Measurements from ENCODE around the gene FOXP1. TPM values are rescaled to one million over a fixed set of nuclear protein-coding genes. Genes with fewer than 3 reads are reported as not detected.
A peak's percentile ranks its signal among the peaks of the same experiment; 100 is the strongest.

Gene FOXP1
- total RNA-seq, 1 donor, result 195 TPM

DNA sequence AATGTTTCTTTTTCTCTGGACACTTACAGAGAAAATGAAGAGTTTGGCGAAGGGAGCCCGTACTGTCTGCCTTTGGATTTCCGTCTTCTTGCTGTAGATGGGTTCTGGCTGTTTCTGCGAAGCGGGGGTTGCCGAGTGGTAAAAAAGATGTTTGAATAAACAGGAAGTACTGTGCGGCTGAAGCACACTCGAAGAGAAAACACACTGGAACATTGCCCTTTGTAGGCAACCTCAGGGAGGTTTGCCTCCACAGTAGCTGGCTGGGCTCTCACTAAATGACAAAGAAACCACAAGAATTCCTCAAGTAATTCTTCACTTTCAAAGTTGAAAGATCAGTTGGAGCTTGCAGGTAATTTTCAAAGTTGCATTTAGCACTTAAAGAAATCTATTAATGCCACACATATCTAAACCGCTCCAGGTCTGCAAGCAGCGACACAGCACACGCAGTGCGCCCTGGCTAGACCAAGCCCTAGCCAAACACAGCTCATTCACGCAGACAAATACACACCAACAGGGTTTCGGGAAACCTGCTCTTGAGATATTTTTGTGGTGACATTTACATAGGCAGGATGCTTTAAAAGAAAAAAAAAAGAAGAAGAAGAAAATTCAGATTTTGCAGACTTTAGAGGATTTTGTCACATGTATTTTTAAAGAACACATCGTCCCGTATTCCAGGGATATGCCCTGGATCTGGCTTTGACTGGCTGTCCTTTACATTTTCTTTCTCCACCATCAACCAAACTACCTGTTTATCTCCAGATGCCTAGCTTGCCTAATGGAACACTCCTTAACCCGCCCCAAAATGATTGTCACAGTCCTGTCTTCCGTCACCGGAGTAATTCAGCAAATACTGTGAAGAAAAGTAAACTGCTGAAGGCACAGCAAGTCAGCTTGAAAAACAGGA, 452.8 kb downstream of the FOXP1 start:
- Histone ChIP-seq H3K79me2 (ENCODE audit: insufficient read depth, low read length) (peaks cover 58% of the 10 kb centered on the region), H3K4me1 (ENCODE audit: insufficient read depth, low read length) (peaks cover 30% of the 10 kb centered on the region), H3K27ac (ENCODE audit: low read depth, low read length) (peak overlapping the region; percentile 99), H3K36me3 (ENCODE audit: insufficient read depth, low read length) (no peaks in the 10 kb centered on the region), H4K20me1 (ENCODE audit: insufficient read depth, low read length) (no peaks in the 10 kb centered on the region), H2AFZ (ENCODE audit: low read length) (no peak overlapping the region), H3K4me3 (ENCODE audit: insufficient read depth, low read length) (peak overlapping the region; percentile 78), H3K9me3 (ENCODE audit: low read depth, low read length) (no peaks in the 10 kb centered on the region), H3K4me2 (ENCODE audit: insufficient read depth, low read length) (peak overlapping the region; percentile 98), H3K27me3 (ENCODE audit: insufficient read depth, low read length) (no peaks in the 10 kb centered on the region)
- TF ChIP-seq, protein P1, sequence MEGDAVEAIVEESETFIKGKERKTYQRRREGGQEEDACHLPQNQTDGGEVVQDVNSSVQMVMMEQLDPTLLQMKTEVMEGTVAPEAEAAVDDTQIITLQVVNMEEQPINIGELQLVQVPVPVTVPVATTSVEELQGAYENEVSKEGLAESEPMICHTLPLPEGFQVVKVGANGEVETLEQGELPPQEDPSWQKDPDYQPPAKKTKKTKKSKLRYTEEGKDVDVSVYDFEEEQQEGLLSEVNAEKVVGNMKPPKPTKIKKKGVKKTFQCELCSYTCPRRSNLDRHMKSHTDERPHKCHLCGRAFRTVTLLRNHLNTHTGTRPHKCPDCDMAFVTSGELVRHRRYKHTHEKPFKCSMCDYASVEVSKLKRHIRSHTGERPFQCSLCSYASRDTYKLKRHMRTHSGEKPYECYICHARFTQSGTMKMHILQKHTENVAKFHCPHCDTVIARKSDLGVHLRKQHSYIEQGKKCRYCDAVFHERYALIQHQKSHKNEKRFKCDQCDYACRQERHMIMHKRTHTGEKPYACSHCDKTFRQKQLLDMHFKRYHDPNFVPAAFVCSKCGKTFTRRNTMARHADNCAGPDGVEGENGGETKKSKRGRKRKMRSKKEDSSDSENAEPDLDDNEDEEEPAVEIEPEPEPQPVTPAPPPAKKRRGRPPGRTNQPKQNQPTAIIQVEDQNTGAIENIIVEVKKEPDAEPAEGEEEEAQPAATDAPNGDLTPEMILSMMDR (IDR thresholded peaks at IDR 0.05; ENCODE audit: extremely low read depth, low read depth, low read length), result no peak
- DNase-seq (ENCODE audit: insufficient read length, low spot score, missing footprints), result peak; percentile 52

DNA sequence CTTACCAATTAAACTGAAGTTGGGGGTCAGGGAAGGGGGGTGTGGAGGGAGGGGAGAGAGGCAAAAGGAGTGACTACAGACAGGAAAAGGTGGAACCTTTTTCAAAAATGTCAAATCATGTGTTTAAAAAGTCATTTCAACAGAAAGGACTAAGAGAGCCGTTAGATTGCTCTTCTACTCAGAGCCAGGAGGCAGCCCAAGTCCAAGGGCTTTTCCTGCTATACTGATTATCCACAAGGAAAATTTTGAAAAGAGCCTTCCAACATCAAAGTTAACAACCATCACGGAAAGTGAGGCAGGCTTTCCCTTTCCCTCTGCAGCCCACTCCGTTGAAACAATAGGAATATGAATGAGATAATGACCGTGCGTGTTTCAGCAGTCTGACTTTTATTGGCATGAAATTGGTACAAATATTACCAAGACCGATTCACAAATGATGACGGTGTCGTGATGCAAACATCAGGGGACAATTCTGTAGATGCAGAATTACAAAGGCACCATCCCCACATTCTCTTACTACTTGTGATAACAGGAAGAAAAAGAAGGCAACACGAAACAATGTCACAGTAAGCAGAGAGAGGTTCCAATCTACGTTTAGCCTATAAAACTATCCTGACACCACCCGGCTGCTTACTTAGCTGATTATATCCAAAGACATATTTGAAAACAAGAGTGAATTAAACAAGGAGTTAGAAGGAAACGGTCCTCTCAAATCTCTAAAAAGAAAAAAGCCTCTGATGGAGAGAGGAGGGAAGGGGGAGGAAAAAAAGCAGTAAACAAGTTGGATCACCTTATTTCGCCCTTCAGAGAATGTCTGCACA, 453.7 kb downstream of the FOXP1 start:
- Histone ChIP-seq H2AFZ (ENCODE audit: low read length) (peak overlapping the region; percentile 27), H3K4me1 (ENCODE audit: insufficient read depth, low read length) (peaks cover 30% of the 10 kb centered on the region)
- TF ChIP-seq, protein P1 (IDR thresholded peaks at IDR 0.05; ENCODE audit: extremely low read depth, low read depth, low read length), result no peak

DNA sequence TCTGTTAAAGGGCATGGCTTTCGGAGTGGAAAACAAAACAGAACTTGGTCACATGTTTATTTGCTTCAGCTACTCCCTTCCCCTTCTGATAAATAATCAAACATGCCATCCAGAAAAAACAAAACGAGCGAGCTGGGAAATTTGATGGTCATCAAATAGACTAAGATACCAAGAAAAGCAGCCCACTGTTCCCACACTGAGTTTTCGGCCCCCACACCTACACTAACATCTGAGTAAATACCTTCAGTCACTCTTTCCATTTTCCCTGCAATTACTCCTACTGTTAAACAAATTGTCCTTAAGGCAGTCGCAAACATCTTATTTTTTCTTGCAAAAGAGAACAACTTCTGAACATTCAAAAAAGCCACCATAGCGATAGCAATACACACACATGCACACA, 454.6 kb downstream of the FOXP1 start:
- H3K4me3 ChIP-seq (ENCODE audit: insufficient read depth, low read length), result peak overlapping the region; percentile 78
- DNase-seq (ENCODE audit: insufficient read length, low spot score, missing footprints), result peak; percentile 58

More for the DNA sequence above, 453.7 kb downstream of the FOXP1 start:
- Histone ChIP-seq H3K4me2 (ENCODE audit: insufficient read depth, low read length) (peak overlapping the region; percentile 98), H3K79me2 (ENCODE audit: insufficient read depth, low read length) (peaks cover 67% of the 10 kb centered on the region), H3K4me3 (ENCODE audit: insufficient read depth, low read length) (peak overlapping the region; percentile 78), H3K36me3 (ENCODE audit: insufficient read depth, low read length) (no peaks in the 10 kb centered on the region), H4K20me1 (ENCODE audit: insufficient read depth, low read length) (no peaks in the 10 kb centered on the region), H3K9me3 (ENCODE audit: low read depth, low read length) (no peaks in the 10 kb centered on the region), H3K27ac (ENCODE audit: low read depth, low read length) (peak overlapping the region; percentile 99), H3K27me3 (ENCODE audit: insufficient read depth, low read length) (no peaks in the 10 kb centered on the region)
- DNase-seq (ENCODE audit: insufficient read length, low spot score, missing footprints), result peak; percentile 69

More for the DNA sequence above, 454.6 kb downstream of the FOXP1 start:
- Histone ChIP-seq H3K4me1 (ENCODE audit: insufficient read depth, low read length) (peaks cover 30% of the 10 kb centered on the region), H3K27me3 (ENCODE audit: insufficient read depth, low read length) (no peaks in the 10 kb centered on the region), H3K9me3 (ENCODE audit: low read depth, low read length) (no peaks in the 10 kb centered on the region), H4K20me1 (ENCODE audit: insufficient read depth, low read length) (no peaks in the 10 kb centered on the region), H3K27ac (ENCODE audit: low read depth, low read length) (peak overlapping the region; percentile 99), H3K4me2 (ENCODE audit: insufficient read depth, low read length) (peak overlapping the region; percentile 98), H2AFZ (ENCODE audit: low read length) (no peak overlapping the region), H3K36me3 (ENCODE audit: insufficient read depth, low read length) (no peaks in the 10 kb centered on the region), H3K79me2 (ENCODE audit: insufficient read depth, low read length) (peaks cover 73% of the 10 kb centered on the region)
- TF ChIP-seq, protein P1 (IDR thresholded peaks at IDR 0.05; ENCODE audit: extremely low read depth, low read depth, low read length), result no peak
